GM10266 (cell line): ENCODE measurements around the gene TRIM44.

Experiments
- DNase-seq: peaks from one replicate; pipeline ENCODE4 v3.0.0; 2012; ENCODE audit errors: extremely low spot score
- TF ChIP-seq, protein P1 (sequence below): IDR thresholded peaks from 2 replicates; pipeline ENCODE4 v1.5.1; 2012; ENCODE audit warnings: mild to moderate bottlenecking, low read depth; ENCODE audit not compliant: control insufficient read depth, insufficient read depth; ENCODE audit errors: missing control alignments

TRIM44 gene, protein sequence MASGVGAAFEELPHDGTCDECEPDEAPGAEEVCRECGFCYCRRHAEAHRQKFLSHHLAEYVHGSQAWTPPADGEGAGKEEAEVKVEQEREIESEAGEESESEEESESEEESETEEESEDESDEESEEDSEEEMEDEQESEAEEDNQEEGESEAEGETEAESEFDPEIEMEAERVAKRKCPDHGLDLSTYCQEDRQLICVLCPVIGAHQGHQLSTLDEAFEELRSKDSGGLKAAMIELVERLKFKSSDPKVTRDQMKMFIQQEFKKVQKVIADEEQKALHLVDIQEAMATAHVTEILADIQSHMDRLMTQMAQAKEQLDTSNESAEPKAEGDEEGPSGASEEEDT

DNA sequence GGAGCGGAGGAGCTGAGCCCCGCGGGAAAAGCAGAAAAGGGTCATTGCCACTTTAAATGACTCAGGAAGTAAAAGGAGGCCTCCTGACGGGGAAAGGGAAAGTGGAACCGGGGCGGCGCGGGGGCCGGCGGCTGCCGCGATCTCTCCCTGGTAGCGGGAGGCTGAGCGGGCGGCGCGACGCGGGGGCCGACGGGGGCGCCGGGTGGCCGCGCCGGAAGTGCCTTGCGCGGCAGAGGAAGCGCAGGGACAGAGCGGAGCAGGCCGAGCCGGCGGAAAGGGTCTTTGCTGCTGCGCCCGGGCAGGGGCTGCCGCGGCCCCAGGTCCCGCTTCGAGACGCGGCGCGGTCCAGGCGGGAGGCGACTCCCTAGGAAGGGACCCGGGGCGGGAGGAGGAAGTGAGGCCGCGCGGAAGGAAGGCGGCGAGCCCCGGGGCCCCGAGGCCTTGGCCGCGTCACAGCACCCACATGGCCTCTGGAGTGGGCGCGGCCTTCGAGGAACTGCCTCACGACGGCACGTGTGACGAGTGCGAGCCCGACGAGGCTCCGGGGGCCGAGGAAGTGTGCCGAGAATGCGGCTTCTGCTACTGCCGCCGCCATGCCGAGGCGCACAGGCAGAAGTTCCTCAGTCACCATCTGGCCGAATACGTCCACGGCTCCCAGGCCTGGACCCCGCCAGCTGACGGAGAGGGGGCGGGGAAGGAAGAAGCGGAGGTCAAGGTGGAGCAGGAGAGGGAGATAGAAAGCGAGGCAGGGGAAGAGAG lies at the start of gene TRIM44:
Gene TRIM44 (plus strand): TSS at position 127 of the 759 bp plus-strand sequence. CDS start 337 bp downstream, at position 464.
- TF ChIP-seq, protein P1, sequence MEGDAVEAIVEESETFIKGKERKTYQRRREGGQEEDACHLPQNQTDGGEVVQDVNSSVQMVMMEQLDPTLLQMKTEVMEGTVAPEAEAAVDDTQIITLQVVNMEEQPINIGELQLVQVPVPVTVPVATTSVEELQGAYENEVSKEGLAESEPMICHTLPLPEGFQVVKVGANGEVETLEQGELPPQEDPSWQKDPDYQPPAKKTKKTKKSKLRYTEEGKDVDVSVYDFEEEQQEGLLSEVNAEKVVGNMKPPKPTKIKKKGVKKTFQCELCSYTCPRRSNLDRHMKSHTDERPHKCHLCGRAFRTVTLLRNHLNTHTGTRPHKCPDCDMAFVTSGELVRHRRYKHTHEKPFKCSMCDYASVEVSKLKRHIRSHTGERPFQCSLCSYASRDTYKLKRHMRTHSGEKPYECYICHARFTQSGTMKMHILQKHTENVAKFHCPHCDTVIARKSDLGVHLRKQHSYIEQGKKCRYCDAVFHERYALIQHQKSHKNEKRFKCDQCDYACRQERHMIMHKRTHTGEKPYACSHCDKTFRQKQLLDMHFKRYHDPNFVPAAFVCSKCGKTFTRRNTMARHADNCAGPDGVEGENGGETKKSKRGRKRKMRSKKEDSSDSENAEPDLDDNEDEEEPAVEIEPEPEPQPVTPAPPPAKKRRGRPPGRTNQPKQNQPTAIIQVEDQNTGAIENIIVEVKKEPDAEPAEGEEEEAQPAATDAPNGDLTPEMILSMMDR: no peak
- peak; percentile 87 for DNase-seq

DNA sequence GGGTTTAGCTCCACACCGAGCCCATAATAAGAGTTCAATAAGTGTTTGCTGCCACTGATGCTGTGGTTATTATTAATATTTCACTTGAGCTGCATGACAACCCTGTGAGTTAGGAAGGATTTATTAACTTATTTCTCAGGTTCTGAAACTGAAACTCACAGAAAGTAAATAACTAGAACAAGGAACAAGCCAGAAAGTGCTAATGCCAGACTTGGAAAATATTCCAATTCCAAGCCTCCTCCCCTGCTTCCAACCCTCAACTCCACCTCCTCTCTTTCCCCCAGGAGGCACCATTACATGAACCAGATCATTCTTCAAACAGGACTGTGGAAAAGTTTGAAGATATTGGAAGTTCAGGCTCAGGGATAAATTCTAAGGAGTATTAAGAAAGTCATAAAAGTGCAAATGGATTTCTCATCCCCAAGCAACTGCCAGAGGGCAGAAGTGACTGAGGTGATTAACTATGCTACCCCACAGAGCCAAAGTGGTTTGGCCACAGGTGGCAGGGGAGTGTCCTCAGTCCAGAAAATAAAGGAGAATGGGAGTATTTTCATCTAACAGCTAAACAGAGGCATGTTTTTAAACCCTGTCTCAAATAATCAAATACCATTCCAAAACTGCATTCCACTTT lies 47.5 kb upstream of the TRIM44 start:
- TF ChIP-seq, protein P1: no peak
- no peak for DNase-seq

DNA sequence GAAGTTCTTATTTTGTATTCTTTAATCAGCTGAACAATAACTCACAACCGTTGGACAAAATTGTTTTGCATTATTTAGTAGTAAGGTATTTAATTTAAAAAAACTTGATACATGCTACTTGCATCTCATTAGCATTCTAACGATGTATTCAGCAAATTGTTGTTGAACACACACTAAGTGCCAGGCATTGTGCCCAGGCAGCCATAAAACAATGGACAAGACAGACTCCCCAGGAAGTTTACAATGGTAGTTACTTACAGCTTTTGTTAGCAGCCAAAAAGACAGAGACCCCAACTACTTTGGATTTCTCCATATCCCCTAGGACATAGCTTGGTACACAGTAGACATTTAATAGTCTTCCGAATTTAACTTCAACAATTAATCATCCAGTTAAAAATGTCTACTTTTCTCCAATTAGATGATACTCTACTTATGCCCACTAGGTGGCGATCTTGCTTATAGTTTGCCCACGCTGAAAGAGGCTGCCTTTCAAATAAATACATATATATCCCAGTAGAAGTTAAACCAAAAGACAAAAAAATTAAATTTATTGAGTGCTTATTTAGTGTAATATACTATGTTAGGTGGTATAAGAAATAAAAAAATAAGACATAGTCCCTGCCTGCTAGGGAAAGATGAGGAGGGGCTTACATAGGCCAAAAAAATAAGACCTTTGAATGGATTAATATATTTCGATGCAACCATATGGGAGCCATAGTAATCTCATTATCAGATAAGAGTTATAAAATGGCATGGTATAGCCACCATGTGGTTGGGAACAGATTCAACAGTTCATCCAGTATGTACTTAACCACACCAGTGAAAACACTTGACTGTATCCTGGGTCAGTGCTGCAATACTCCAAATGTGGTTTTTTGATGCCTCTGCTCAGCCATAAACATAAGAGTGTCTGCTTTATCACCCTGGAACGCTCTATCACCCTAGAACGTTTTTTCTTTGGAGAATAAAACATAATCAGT lies 46.4 kb upstream of the TRIM44 start:
- DNase-seq: peak; percentile 71

DNA sequence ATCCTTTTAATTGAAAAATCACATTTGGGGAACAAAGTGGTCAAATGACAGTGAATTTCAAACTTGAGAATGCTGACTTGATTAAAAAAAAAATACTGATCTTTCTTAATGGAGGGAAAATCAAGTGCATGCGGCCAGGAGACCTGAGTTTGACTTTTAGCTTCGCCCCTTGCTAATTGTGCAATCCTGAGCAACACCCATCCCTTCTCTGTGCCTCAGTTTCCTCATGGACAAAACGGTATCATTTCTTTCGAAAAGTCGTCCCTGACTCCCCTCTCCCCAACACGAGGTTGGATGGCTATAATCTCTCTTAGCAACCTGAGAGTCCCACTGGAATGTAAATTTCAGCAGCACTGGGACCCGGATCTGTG lies 45.3 kb upstream of the TRIM44 start:
- DNase-seq: no peak
- TF ChIP-seq, protein P1: no peak

More for the DNA sequence above, 46.4 kb upstream of the TRIM44 start:
- TF ChIP-seq, protein P1: peak; percentile 64

DNA sequence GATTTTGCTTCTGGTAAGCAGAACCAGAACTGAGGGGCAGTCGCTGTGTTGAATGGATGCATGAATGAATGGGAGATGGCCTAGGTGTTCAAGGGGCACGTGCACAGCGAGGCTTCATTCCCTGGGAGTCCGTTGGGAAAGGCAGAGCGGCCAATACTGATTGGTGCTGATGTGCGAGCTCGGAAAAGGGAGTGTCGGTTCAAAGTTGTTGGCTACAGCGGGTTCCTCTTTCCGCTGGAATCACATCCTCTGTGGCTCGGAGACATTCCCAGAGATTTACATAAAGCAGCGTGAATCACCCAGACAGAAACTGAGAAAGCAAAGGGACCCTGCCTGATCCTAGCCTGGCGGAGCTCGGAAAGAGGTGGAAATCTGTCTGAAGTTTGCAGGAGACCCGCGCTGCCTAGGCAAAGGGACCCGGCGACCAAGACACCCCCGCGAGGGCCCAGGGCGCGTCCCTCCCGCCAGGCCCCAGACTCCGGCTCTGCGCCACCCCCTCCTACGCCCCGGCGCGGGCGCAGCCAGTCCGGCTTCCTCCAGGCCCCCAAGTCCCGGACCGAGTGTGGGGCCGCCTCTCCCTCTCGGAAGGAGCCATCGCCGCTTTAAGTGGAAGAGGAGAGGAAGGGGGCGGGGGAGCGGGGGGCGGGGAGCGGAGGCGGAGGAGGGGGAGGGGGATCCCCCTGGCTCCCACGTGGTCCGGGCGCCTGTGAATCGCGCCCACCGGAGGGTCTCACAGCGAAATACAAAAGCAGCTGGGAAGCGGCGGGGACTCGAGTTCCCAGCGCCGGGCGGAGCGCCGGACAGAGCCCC lies 44.7 kb upstream of the TRIM44 start, which contains the start of gene FJX1:
Gene FJX1 (plus strand): TSS at position 774 of the 810 bp plus-strand sequence. CDS start 177 bp downstream, outside the sequence.
- peak; percentile 86 for DNase-seq
- TF ChIP-seq, protein P1: no peak
